Globus pallidus (tissue), 1 donor: ENCODE data around the gene SFSWAP.
A peak's percentile ranks its signal among the peaks of the same experiment; 100 is the strongest.
"Not testable (repeated sequence)": the region's sequence is repeated elsewhere in the genome, so short reads cannot be mapped to it uniquely, and the experiment has no call there.

Experiments
- DNase-seq: peaks from one replicate; pipeline ENCODE4 v3.0.0-alpha.2; 2015; ENCODE audit warnings: low spot score

SFSWAP gene

GRCh38 chr12:131789638-131790037, 78.7 kb downstream of the SFSWAP start:
- DNase-seq, result no peak

GRCh38 chr12:131793243-131794022, 82.5 kb downstream of the SFSWAP start:
- peak; percentile 52 for DNase-seq

- DNase-seq, result no peak
Observed at GRCh38 chr12:131794061-131794460, 83.2 kb downstream of the SFSWAP start.

- no peak for DNase-seq
Observed at GRCh38 chr12:131794573-131794972, 83.7 kb downstream of the SFSWAP start.

- DNase-seq, result peak; percentile 33
Observed at GRCh38 chr12:131795064-131795463, 84.2 kb downstream of the SFSWAP start.

GRCh38 chr12:131795690-131796410, 85.0 kb downstream of the SFSWAP start:
- no peak for DNase-seq

GRCh38 chr12:131796411-131796736, 85.5 kb downstream of the SFSWAP start:
- DNase-seq, result no peak

GRCh38 chr12:131796754-131797587, 86.1 kb downstream of the SFSWAP start:
- DNase-seq, result no peak

GRCh38 chr12:131797588-131797934, 86.7 kb downstream of the SFSWAP start:
- DNase-seq, result no peak

GRCh38 chr12:131799195-131799594, 88.3 kb downstream of the SFSWAP start:
- no peak for DNase-seq

- DNase-seq, result no peak
Observed at GRCh38 chr12:131799828-131800593, 89.1 kb downstream of the SFSWAP start.

GRCh38 chr12:131800594-131801135, 89.8 kb downstream of the SFSWAP start:
- DNase-seq, result no peak

- no peak for DNase-seq
Observed at GRCh38 chr12:131801254-131801866, 90.5 kb downstream of the SFSWAP start.

GRCh38 chr12:131803961-131804521, 93.2 kb downstream of the SFSWAP start:
- no peak for DNase-seq

- DNase-seq, result no peak
Observed at GRCh38 chr12:131805421-131805820, 94.5 kb downstream of the SFSWAP start.

GRCh38 chr12:131806674-131807073, 95.8 kb downstream of the SFSWAP start:
- DNase-seq, result no peak

- no peak for DNase-seq
Observed at GRCh38 chr12:131808744-131809371, 98.0 kb downstream of the SFSWAP start.

GRCh38 chr12:131809476-131810254, 98.8 kb downstream of the SFSWAP start:
- DNase-seq, result not testable (repeated sequence)

GRCh38 chr12:131810726-131811125, 99.8 kb downstream of the SFSWAP start:
- DNase-seq, result no peak

GRCh38 chr12:131815131-131815530, 104.2 kb downstream of the SFSWAP start:
- DNase-seq, result no peak
